GM18868 (cell line): ENCODE data around the gene CADPS2.
A peak's percentile ranks its signal among the peaks of the same experiment; 100 is the strongest.

ENCODE experiments used
- ATAC-seq: cut with Tn5 transposase; IDR thresholded peaks from one replicate; pipeline ENCODE4 v1.9.1; 2021; ENCODE audit warnings: mild to moderate bottlenecking, moderate library complexity; ENCODE audit not compliant: unreplicated experiment

Gene CADPS2

GRCh38 chr7:122618585-122619189 is 267.6 kb downstream of the CADPS2 start:
- no peak for ATAC-seq

GRCh38 chr7:122616951-122617350 is 269.3 kb downstream of the CADPS2 start:
- no peak for ATAC-seq

- no peak for ATAC-seq
Measured at GRCh38 chr7:122605929-122606328, 280.3 kb downstream of the CADPS2 start.

- ATAC-seq, result no peak
Measured at GRCh38 chr7:122604251-122604650, 282.0 kb downstream of the CADPS2 start.

GRCh38 chr7:122602800-122603199 is 283.5 kb downstream of the CADPS2 start:
- ATAC-seq, result no peak

- ATAC-seq, result no peak
Measured at GRCh38 chr7:122600630-122601029, 285.6 kb downstream of the CADPS2 start.

GRCh38 chr7:122600042-122600441 is 286.2 kb downstream of the CADPS2 start:
- no peak for ATAC-seq

GRCh38 chr7:122597277-122597676 is 289.0 kb downstream of the CADPS2 start:
- ATAC-seq, result no peak

GRCh38 chr7:122595885-122596284 is 290.4 kb downstream of the CADPS2 start:
- no peak for ATAC-seq

GRCh38 chr7:122588621-122589020 is 297.6 kb downstream of the CADPS2 start:
- no peak for ATAC-seq

GRCh38 chr7:122584676-122585251 is 301.5 kb downstream of the CADPS2 start:
- no peak for ATAC-seq

GRCh38 chr7:122578350-122578749 is 307.9 kb downstream of the CADPS2 start:
- no peak for ATAC-seq

- peak; percentile 53 for ATAC-seq
Measured at GRCh38 chr7:122577449-122578003, 308.7 kb downstream of the CADPS2 start.

GRCh38 chr7:122572706-122573105 is 313.6 kb downstream of the CADPS2 start:
- ATAC-seq, result no peak

GRCh38 chr7:122561326-122561725 is 324.9 kb downstream of the CADPS2 start:
- no peak for ATAC-seq

GRCh38 chr7:122556873-122557542 is 329.3 kb downstream of the CADPS2 start:
- ATAC-seq, result no peak

- ATAC-seq, result no peak
Measured at GRCh38 chr7:122556219-122556618, 330.0 kb downstream of the CADPS2 start.

- ATAC-seq, result no peak
Measured at GRCh38 chr7:122553761-122554160, 332.5 kb downstream of the CADPS2 start.

- ATAC-seq, result no peak
Measured at GRCh38 chr7:122552769-122553168, 333.5 kb downstream of the CADPS2 start.

- ATAC-seq, result no peak
Measured at GRCh38 chr7:122550545-122550944, 335.7 kb downstream of the CADPS2 start.

- ATAC-seq, result no peak
Measured at GRCh38 chr7:122549578-122549977, 336.7 kb downstream of the CADPS2 start.

- ATAC-seq, result no peak
Measured at GRCh38 chr7:122546496-122546895, 339.8 kb downstream of the CADPS2 start.
